HCT116 (cell line): ENCODE measurements around the gene CCT5. TPM values are rescaled to one million over a fixed set of nuclear protein-coding genes. Genes with fewer than 3 reads are reported as not detected.

ENCODE experiments used
- ATAC-seq: fragments of 200-7000 bp; cut with Tn5 transposase; 2 replicates; pipeline ENCODE4 v1.9.1; 2020; ENCODE audit warnings: mild to moderate bottlenecking, moderate library complexity
- BruUV-seq: library from RNA; stranded (reverse); fragments of 400-500 nt; replicated peaks from 2 replicates; lab custom pipeline; 2021; lab: Mats Ljungman, UMichigan
- CTCF ChIA-PET: fragments of 300-600 bp; sonication (Branson Sonifier 250); formaldehyde crosslinking; loops from one replicate; lab custom pipeline; 2021; ENCODE audit warnings: antibody characterized with exemption; lab: Charles Lee
- POLR2A ChIA-PET: fragments of 300-600, 350-600 bp; sonication (Branson Sonifier 250); formaldehyde crosslinking; loops from one replicate; lab custom pipeline; 2021; ENCODE audit warnings: antibody characterized with exemption; lab: Charles Lee
- RAD21 ChIA-PET, 2 experiments: fragments of 300-600 bp; sonication (Branson Sonifier 250); formaldehyde crosslinking; loops; one replicate each; lab custom pipeline; 2023; ENCODE audit warnings: low total read pairs in 2 of 2; ENCODE audit not compliant: uncharacterized antibody in 2 of 2, unreplicated experiment in 2 of 2, low non-redundant PET in 1 of 2; lab: Charles Lee
- DNase-seq: peaks from one replicate; pipeline ENCODE4 v3.0.0-alpha.2; 2010; ENCODE audit warnings: low read depth, low spot score
- H2AFZ ChIP-seq: fragments of 200-600 bp; shearing (Covaris generic), sonication (generic); 2 replicates; pipeline ENCODE4 v1.6.1; 2017; ENCODE audit warnings: low read depth, mixed run types, mixed read lengths, antibody characterized with exemption, low read length; ENCODE audit not compliant: poor library complexity, severe bottlenecking
- H3K27ac ChIP-seq: 2 replicates; pipeline ENCODE4 v1.5.1; 2012; ENCODE audit warnings: low read depth, low read length
- H3K27me3 ChIP-seq: fragments of 200-600 bp; sonication (generic); 2 replicates; pipeline ENCODE4 v1.6.1; 2016; ENCODE audit warnings: mixed run types, low read length, mixed read lengths; ENCODE audit not compliant: insufficient read depth
- H3K36me3 ChIP-seq, 2 experiments: fragments of 200-500 bp in 1 of 2; fragments of 200-600 bp in 1 of 2; sonication (Bioruptor generic) in 1 of 2; sonication (generic) in 1 of 2; 2 replicates each; pipeline versions ENCODE4 v1.5.1 to v1.6.1; 2014 to 2016; ENCODE audit warnings: low read length in 2 of 2, inconsistent platforms in 1 of 2, mixed read lengths in 1 of 2, mixed run types in 1 of 2; ENCODE audit not compliant: insufficient read depth in 2 of 2, control insufficient read depth in 1 of 2
- H3K4me1 ChIP-seq, 2 experiments: fragments of 200-600 bp in 1 of 2; sonication (generic) in 1 of 2; 2 replicates each; pipeline versions ENCODE4 v1.5.1 to v1.6.1; 2012 to 2017; ENCODE audit warnings: low read length in 2 of 2, inconsistent platforms in 1 of 2, mild to moderate bottlenecking in 1 of 2, mixed read lengths in 1 of 2, mixed run types in 1 of 2, moderate library complexity in 1 of 2; ENCODE audit not compliant: insufficient read depth in 2 of 2, control insufficient read depth in 1 of 2
- H3K4me2 ChIP-seq: fragments of 200-600 bp; sonication (generic); 2 replicates; pipeline ENCODE4 v1.6.1; 2017; ENCODE audit warnings: mixed run types, low read length, mixed read lengths
- H3K4me3 ChIP-seq, 2 experiments: fragments of 200-600 bp in 1 of 2; sonication (generic) in 1 of 2; replicated peaks in 1 of 2; 2 replicates each; pipeline ENCODE4 v1.5.1; 2011 to 2016; ENCODE audit warnings: low read length in 2 of 2, control low read depth in 1 of 2, low read depth in 1 of 2, mild to moderate bottlenecking in 1 of 2, mixed read lengths in 1 of 2, mixed run types in 1 of 2
- H3K79me2 ChIP-seq: fragments of 200-600 bp; sonication (generic); 2 replicates; pipeline ENCODE4 v1.6.1; 2017; ENCODE audit warnings: mild to moderate bottlenecking, mixed run types, low read length, moderate library complexity, mixed read lengths; ENCODE audit not compliant: insufficient read depth
- H3K9ac ChIP-seq: fragments of 200-600 bp; sonication (generic); 2 replicates; pipeline ENCODE4 v1.6.1; 2016; ENCODE audit warnings: low read length, mixed read lengths
- H3K9me2 ChIP-seq: fragments of 200-600 bp; sonication (generic), shearing (Covaris generic); 2 replicates; pipeline ENCODE4 v1.6.1; 2017; ENCODE audit warnings: mixed run types, mild to moderate bottlenecking, moderate library complexity; ENCODE audit not compliant: insufficient read depth
- H3K9me3 ChIP-seq, 2 experiments: fragments of 200-500 bp in 1 of 2; fragments of 200-600 bp in 1 of 2; sonication (Bioruptor generic) in 1 of 2; sonication (generic) in 1 of 2; 2 replicates each; pipeline ENCODE4 v1.6.1; 2014 to 2017; ENCODE audit warnings: low read length in 2 of 2, mixed read lengths in 2 of 2, inconsistent platforms in 1 of 2, low read depth in 1 of 2, mild to moderate bottlenecking in 1 of 2, mixed run types in 1 of 2, moderate library complexity in 1 of 2; ENCODE audit not compliant: control insufficient read depth in 1 of 2, insufficient read depth in 1 of 2
- H4K20me1 ChIP-seq: fragments of 200-600 bp; sonication (generic), shearing (Covaris generic); 2 replicates; pipeline ENCODE4 v1.6.1; 2017; ENCODE audit warnings: mixed run types, mild to moderate bottlenecking, moderate library complexity; ENCODE audit not compliant: insufficient read depth
- CBX3 ChIP-seq: IDR thresholded peaks from 2 replicates; pipeline ENCODE4 v1.6.1; 2012; ENCODE audit warnings: low read depth
- CEBPB ChIP-seq: IDR thresholded peaks from 2 replicates; pipeline ENCODE4 v1.6.1; 2012; ENCODE audit warnings: low read depth
- CTCF ChIP-seq, 3 experiments: fragments of 200-600 bp in 1 of 3; sonication (generic) in 1 of 3; IDR thresholded peaks in 2 of 3; conservative IDR thresholded peaks in 1 of 3; 2 replicates each; pipeline ENCODE4 v1.5.1; 2012 to 2017; ENCODE audit warnings: low read depth in 2 of 3, low read length in 2 of 3, antibody characterized with exemption in 1 of 3, borderline replicate concordance in 1 of 3, control low read depth in 1 of 3, mild to moderate bottlenecking in 1 of 3, mixed read lengths in 1 of 3, mixed run types in 1 of 3, moderate library complexity in 1 of 3; ENCODE audit not compliant: insufficient read depth in 1 of 3
- SP1 ChIP-seq: IDR thresholded peaks from 2 replicates; pipeline ENCODE4 v1.6.1; 2012; ENCODE audit warnings: low read depth
- SRF ChIP-seq: IDR thresholded peaks from 2 replicates; pipeline ENCODE4 v1.6.1; 2012; ENCODE audit warnings: low read depth
- TCF7L2 ChIP-seq: IDR thresholded peaks from 2 replicates; pipeline ENCODE4 v1.7.0; 2011; ENCODE audit warnings: borderline replicate concordance, inconsistent platforms; ENCODE audit not compliant: insufficient read depth, insufficient read length; ENCODE audit errors: extremely low read depth
- YY1 ChIP-seq: IDR thresholded peaks from 2 replicates; pipeline ENCODE4 v1.6.1; 2011; ENCODE audit warnings: low read length, low read depth, moderate library complexity, mild to moderate bottlenecking; ENCODE audit not compliant: insufficient replicate concordance; ENCODE audit errors: extremely low read depth
- ZNF274 ChIP-seq: fragments of 200-500 bp; sonication (Bioruptor generic); IDR thresholded peaks from 2 replicates; pipeline ENCODE4 v1.6.1; 2014; ENCODE audit warnings: mild to moderate bottlenecking, low read depth, low read length, inconsistent platforms
- intact Hi-C: fragments of 100-400 bp; cut with micrococcal nuclease; formaldehyde crosslinking; loops from 2 replicates; pipeline ENCODE4 v1.10.0; 2022
- total RNA-seq: library from RNA; stranded (reverse); gene quantifications from one replicate; pipeline ENCODE4 v1.2.1, GENCODE V29; 2021; ENCODE audit not compliant: unreplicated experiment
- TF ChIP-seq, protein P1 (sequence below): IDR thresholded peaks from 2 replicates; pipeline ENCODE4 v1.6.1; 2012; ENCODE audit warnings: low read depth

Gene CCT5
- total RNA-seq, 1 experiment from 2014 or later: 489 TPM

DNA sequence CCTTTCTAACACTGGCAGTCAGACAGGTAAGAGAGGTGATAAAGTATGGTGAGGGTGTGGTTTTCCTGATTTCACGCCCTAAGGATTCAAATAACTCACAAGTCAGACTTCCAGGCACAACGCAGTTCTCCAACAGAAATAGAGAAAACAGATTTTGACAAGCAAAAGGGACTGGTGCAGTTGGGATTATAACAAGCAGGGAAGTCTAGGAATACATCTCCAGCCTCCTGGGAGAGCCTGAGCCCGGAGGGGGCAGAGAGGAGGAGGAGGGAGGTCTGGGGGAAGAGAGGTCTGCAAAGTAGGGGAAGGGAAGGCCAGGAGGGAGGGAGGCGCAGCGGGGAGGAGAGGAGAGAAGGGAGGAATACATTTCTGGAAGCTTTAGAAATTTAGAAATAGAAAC is 56.0 kb downstream of the CCT5 start (continued):
- TF ChIP-seq, protein P1, sequence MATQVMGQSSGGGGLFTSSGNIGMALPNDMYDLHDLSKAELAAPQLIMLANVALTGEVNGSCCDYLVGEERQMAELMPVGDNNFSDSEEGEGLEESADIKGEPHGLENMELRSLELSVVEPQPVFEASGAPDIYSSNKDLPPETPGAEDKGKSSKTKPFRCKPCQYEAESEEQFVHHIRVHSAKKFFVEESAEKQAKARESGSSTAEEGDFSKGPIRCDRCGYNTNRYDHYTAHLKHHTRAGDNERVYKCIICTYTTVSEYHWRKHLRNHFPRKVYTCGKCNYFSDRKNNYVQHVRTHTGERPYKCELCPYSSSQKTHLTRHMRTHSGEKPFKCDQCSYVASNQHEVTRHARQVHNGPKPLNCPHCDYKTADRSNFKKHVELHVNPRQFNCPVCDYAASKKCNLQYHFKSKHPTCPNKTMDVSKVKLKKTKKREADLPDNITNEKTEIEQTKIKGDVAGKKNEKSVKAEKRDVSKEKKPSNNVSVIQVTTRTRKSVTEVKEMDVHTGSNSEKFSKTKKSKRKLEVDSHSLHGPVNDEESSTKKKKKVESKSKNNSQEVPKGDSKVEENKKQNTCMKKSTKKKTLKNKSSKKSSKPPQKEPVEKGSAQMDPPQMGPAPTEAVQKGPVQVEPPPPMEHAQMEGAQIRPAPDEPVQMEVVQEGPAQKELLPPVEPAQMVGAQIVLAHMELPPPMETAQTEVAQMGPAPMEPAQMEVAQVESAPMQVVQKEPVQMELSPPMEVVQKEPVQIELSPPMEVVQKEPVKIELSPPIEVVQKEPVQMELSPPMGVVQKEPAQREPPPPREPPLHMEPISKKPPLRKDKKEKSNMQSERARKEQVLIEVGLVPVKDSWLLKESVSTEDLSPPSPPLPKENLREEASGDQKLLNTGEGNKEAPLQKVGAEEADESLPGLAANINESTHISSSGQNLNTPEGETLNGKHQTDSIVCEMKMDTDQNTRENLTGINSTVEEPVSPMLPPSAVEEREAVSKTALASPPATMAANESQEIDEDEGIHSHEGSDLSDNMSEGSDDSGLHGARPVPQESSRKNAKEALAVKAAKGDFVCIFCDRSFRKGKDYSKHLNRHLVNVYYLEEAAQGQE: no peak
- TF ChIP-seq ZNF274 (no peak), CTCF (IDR thresholded peaks at IDR 0.05 in 2 of 3, conservative IDR thresholded peaks at IDR 0.05 in 1 of 3; ENCODE audit: borderline replicate concordance in 1 of 3, insufficient read depth in 1 of 3, low read depth in 2 of 3, low read length in 2 of 3) (no peak), YY1 (no peak), CEBPB (no peak), SP1 (no peak), CBX3 (no peak), TCF7L2 (no peak)

DNA sequence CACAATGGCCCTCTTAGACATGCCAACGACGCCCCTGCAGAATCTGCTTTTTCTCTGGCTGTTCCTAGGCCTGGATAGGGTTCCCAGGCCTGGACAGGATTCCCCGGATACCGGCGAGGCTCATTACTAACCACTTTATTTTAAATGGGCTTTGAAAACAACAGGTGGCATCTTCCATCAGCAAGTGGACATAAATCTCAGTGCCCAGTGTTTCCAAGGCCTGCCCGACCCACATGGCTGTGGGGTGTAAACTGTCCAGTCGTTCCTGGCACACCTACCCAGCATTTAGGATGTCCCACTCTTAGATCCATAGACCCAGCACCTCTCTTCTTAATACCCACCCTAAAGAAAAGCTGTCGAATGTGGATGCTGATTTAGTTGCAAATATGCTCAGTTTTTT is 56.7 kb downstream of the CCT5 start:
- no peak for ATAC-seq
- no TSS peak for BruUV-seq
- intact Hi-C loops: loop anchor here (5.0 kb wide), 1 partner anchor 50 kb away; no protein-coding TSS in a partner anchor
- CTCF ChIA-PET: no interaction called here
- H2AFZ ChIP-seq: peak overlapping the region; percentile 62
- H3K27me3 ChIP-seq: no peaks in the 10 kb centered on the region
- peaks cover 49 to 63% of the 10 kb centered on the region in 2 experiments for H3K4me1 ChIP-seq
- POLR2A ChIA-PET: no interaction called here
- peak overlapping the region; percentile 92 for H3K9ac ChIP-seq
- H3K9me3 ChIP-seq: no peaks in the 10 kb centered on the region
- TF ChIP-seq SRF (no peak), SP1 (no peak)
- no peaks in the 10 kb centered on the region for H3K9me2 ChIP-seq
- peak overlapping the region; percentile 61 to 95 for H3K4me3 ChIP-seq
- H3K4me2 ChIP-seq: peak overlapping the region; percentile 94
- no peaks in the 10 kb centered on the region for H3K36me3 ChIP-seq
- RAD21 ChIA-PET: no interaction called here
- peak overlapping the region; percentile 84 for H3K27ac ChIP-seq
- H3K79me2 ChIP-seq: peaks cover 17% of the 10 kb centered on the region; the same call in 1 of the 2 replicates
- DNase-seq: no peak
- no peaks in the 10 kb centered on the region for H4K20me1 ChIP-seq
